ENCODE measurements around the gene FTH1. TPM values are rescaled to one million over a fixed set of nuclear protein-coding genes. Genes with fewer than 3 reads are reported as not detected.

Gene FTH1
- total and polyA plus RNA-seq, 2 of the 4 experiments (the other 2 are of a cell fraction) = 344 to 2,516 TPM

GRCh38 chr11:62000539-62001446, 33.4 kb upstream of the FTH1 start:
- WGBS, 2 experiments (ENCODE audit: extremely low coverage in 2 of 2, insufficient read length in 1 of 2) = 100% methylated on average over 2 of the region's 23 CpGs; no CpG with 5 or more reads in 1 of the 2 experiments
- Histone ChIP-seq H3K36me3 (ENCODE audit: control insufficient read depth, insufficient read depth, low read length) (no peaks in the 10 kb centered on the region), H3K4me3 (ENCODE audit: insufficient read depth, low read depth, low read length) (no peak overlapping the region), H2BK20ac (ENCODE audit: low read depth, low read length) (no peak overlapping the region), H2BK120ac (ENCODE audit: low read depth, low read length) (no peak overlapping the region), H3K14ac (replicated peaks; ENCODE audit: low read depth, low read length) (no peak overlapping the region), H3K56ac (ENCODE audit: extremely low read depth, insufficient read depth, low read length) (no peak overlapping the region), H3K18ac (ENCODE audit: low read depth, low read length) (no peak overlapping the region), H3K9ac (ENCODE audit: low read depth, low read length) (no peak overlapping the region), H3K4me1 (ENCODE audit: control insufficient read depth, insufficient read depth, low read length) (peaks cover 5% of the 10 kb centered on the region; the same call in 1 of the 2 replicates), H3K27me3 (ENCODE audit: control insufficient read depth, insufficient read depth, low read length) (no peaks in the 10 kb centered on the region), H2BK15ac (ENCODE audit: low read depth, low read length) (no peak overlapping the region), H4K8ac (ENCODE audit: low read depth in 2 of 2, low read length in 2 of 2) (no peak overlapping the region), H2AK9ac (replicated peaks; ENCODE audit: low read depth, low read length, poor library complexity) (no peak overlapping the region), H3K79me1 (ENCODE audit: low read depth in 1 of 2, low read length in 2 of 2) (no peaks in the 10 kb centered on the region), H3K4ac (ENCODE audit: low read depth, low read length) (no peak overlapping the region), H2AK5ac (ENCODE audit: low read depth, low read length) (no peak overlapping the region), H3K9me3 (ENCODE audit: control insufficient read depth, insufficient read depth, low read length) (peaks cover 10% of the 10 kb centered on the region), H2BK5ac (ENCODE audit: low read depth, low read length, poor library complexity, severe bottlenecking) (no peak overlapping the region), H3K27ac (ENCODE audit: insufficient read depth, low read length) (no peak overlapping the region), H4K20me1 (ENCODE audit: insufficient read depth, low read length) (no peaks in the 10 kb centered on the region), H4K5ac (ENCODE audit: low read depth, low read length) (no peak overlapping the region), H2AFZ (replicated peaks; ENCODE audit: low read length, poor library complexity) (no peak overlapping the region), H3K9me1 (ENCODE audit: insufficient read depth, low read length) (no peaks in the 10 kb centered on the region), H3K23ac (ENCODE audit: low read depth, low read length) (no peak overlapping the region), H3K4me2 (ENCODE audit: low read depth, low read length) (no peak overlapping the region), H4K91ac (ENCODE audit: insufficient read depth, low read depth, low read length) (no peak overlapping the region)
- CTCF ChIA-PET = no interaction called here
- dilution Hi-C loops (cut with HindIII; ENCODE audit: low sequenced_read_pairs, unreplicated experiment) (no loop called here), intact Hi-C loops (cut with micrococcal nuclease) (no loop called here), in situ Hi-C loops (cut with MboI; ENCODE audit: low sequenced_read_pairs) (no loop called here)
- no peak for DNase-seq
- POLR2A ChIA-PET (ENCODE audit: unreplicated experiment) = no interaction called here
- ATAC-seq (ENCODE audit: low read depth) = no peak
- no TSS peak for BruUV-seq (replicated peaks)
- TF ChIP-seq MAZ (IDR thresholded peaks at IDR 0.05; ENCODE audit: borderline replicate concordance, low read depth, low read length) (no peak), NFE2L2 (IDR thresholded peaks at IDR 0.05; ENCODE audit: low read depth, low read length) (no peak), RCOR1 (IDR thresholded peaks at IDR 0.05; ENCODE audit: insufficient replicate concordance, low read length) (no peak), CEBPB (IDR thresholded peaks at IDR 0.05; ENCODE audit: low read depth, low read length) (no peak), SMC3 (IDR thresholded peaks at IDR 0.05; ENCODE audit: low read depth, low read length) (no peak), CHD1 (IDR thresholded peaks at IDR 0.05; ENCODE audit: low read depth, low read length) (no peak), FOS (IDR thresholded peaks at IDR 0.05; ENCODE audit: low read depth, low read length) (no peak), RAD21 (IDR thresholded peaks at IDR 0.05; ENCODE audit: low read length) (no peak), MAFK (IDR thresholded peaks at IDR 0.05; ENCODE audit: low read depth, low read length) (no peak), MXI1 (IDR thresholded peaks at IDR 0.05; ENCODE audit: borderline replicate concordance, low read depth, low read length) (no peak), BHLHE40 (IDR thresholded peaks at IDR 0.05; ENCODE audit: low read depth, low read length) (no peak), RFX5 (IDR thresholded peaks at IDR 0.05; ENCODE audit: low read depth, low read length) (no peak)
- TF ChIP-seq, protein P1, sequence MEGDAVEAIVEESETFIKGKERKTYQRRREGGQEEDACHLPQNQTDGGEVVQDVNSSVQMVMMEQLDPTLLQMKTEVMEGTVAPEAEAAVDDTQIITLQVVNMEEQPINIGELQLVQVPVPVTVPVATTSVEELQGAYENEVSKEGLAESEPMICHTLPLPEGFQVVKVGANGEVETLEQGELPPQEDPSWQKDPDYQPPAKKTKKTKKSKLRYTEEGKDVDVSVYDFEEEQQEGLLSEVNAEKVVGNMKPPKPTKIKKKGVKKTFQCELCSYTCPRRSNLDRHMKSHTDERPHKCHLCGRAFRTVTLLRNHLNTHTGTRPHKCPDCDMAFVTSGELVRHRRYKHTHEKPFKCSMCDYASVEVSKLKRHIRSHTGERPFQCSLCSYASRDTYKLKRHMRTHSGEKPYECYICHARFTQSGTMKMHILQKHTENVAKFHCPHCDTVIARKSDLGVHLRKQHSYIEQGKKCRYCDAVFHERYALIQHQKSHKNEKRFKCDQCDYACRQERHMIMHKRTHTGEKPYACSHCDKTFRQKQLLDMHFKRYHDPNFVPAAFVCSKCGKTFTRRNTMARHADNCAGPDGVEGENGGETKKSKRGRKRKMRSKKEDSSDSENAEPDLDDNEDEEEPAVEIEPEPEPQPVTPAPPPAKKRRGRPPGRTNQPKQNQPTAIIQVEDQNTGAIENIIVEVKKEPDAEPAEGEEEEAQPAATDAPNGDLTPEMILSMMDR (conservative IDR thresholded peaks at IDR 0.05; ENCODE audit: low read depth, low read length) = no peak
- TF ChIP-seq, protein P2, sequence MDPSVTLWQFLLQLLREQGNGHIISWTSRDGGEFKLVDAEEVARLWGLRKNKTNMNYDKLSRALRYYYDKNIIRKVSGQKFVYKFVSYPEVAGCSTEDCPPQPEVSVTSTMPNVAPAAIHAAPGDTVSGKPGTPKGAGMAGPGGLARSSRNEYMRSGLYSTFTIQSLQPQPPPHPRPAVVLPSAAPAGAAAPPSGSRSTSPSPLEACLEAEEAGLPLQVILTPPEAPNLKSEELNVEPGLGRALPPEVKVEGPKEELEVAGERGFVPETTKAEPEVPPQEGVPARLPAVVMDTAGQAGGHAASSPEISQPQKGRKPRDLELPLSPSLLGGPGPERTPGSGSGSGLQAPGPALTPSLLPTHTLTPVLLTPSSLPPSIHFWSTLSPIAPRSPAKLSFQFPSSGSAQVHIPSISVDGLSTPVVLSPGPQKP (IDR thresholded peaks at IDR 0.05; ENCODE audit: borderline replicate concordance, low read depth, low read length) = no peak

Data from IMR-90 (cell line).